Tibial nerve (tissue), 4 donors: ENCODE results near the gene TTC38.

Experiments used
- CTCF ChIP-seq, 5 experiments: fragments of 200-600 bp in 3 of 5; fragments of 450-650 bp in 2 of 5; sonication (generic) in 3 of 5; IDR thresholded peaks; one replicate each; pipeline ENCODE4 v1.5.1; 2016 to 2019; ENCODE audit warnings: antibody characterized with exemption in 5 of 5, mild to moderate bottlenecking in 3 of 5, moderate library complexity in 2 of 5
- EP300 ChIP-seq, 2 donors: sonication (generic); formaldehyde crosslinking; IDR thresholded peaks; one replicate each; pipeline ENCODE4 v1.6.1; 2017; ENCODE audit warnings: antibody characterized with exemption in 2 of 2, mild to moderate bottlenecking in 1 of 2
- POLR2A ChIP-seq, 2 donors: fragments of 450-650 bp; IDR thresholded peaks; one replicate each; pipeline ENCODE4 v1.6.1; 2017; ENCODE audit warnings: antibody characterized with exemption in 2 of 2, mild to moderate bottlenecking in 2 of 2, moderate library complexity in 2 of 2

- TF ChIP-seq CTCF (IDR thresholded peaks at IDR 0.05): no peak
- no peak for TF ChIP-seq EP300 (IDR thresholded peaks at IDR 0.05)
- TF ChIP-seq POLR2A (IDR thresholded peaks at IDR 0.05): no peak
Measured at GRCh38 chr22:46237453-46238124, 30.2 kb upstream of the TTC38 start.
